A673 (cell line): ENCODE data around the gene CRADD.

Source experiments
- CTCF ChIP-seq: fragments of 300-800, 200-600 bp; sonication (generic); conservative IDR thresholded peaks from 2 replicates; pipeline ENCODE4 v1.5.1; 2017; ENCODE audit warnings: low read depth, mild to moderate bottlenecking, antibody characterized with exemption, low read length, moderate library complexity, mixed read lengths
- EZH2 ChIP-seq: fragments of 200-600 bp; sonication (generic); IDR thresholded peaks from 2 replicates; pipeline ENCODE4 v1.6.1; 2017; ENCODE audit warnings: borderline replicate concordance, low read depth, mild to moderate bottlenecking, mixed read lengths, antibody characterized with exemption, low read length; ENCODE audit not compliant: poor library complexity, severe bottlenecking

GRCh38 chr12:93782853-93783252, 105.7 kb downstream of the CRADD start:
- TF ChIP-seq CTCF, result no peak
- TF ChIP-seq EZH2, result no peak
